Posterior vena cava (tissue), 2 donors: Measurements from ENCODE around the gene FOXN1. TPM values are rescaled to one million over a fixed set of nuclear protein-coding genes. Genes with fewer than 3 reads are reported as not detected.
"Not testable (repeated sequence)": the region's sequence is repeated elsewhere in the genome, so short reads cannot be mapped to it uniquely, and the experiment has no call there.

Experiments used
- DNase-seq: peaks from one replicate; pipeline ENCODE4 v3.0.0-alpha.2; 2020; ENCODE audit warnings: low spot score
- intact Hi-C, 2 donors: fragments of 100-400 bp; cut with DNase I; formaldehyde crosslinking; loops; one replicate each; pipeline versions ENCODE4 v1.14.1 to v1.14.2; 2022 to 2023
- total RNA-seq, 2 donors: library from RNA; stranded (reverse); fragmentation: NEBNext Ultra II Directional; extraction: Animal tissue kit (Norgen Biotek cat#: 25700); gene quantifications; one replicate each; pipeline ENCODE4 v1.2.1, GENCODE V29; 2021
- donor health status: DM: yes; HTN: yes; CAD: no.
- donor health status: DM: yes; HTN: yes; CAD: no.

Gene FOXN1
- total RNA-seq, 2 donors from 2014 or later: not detected

DNA sequence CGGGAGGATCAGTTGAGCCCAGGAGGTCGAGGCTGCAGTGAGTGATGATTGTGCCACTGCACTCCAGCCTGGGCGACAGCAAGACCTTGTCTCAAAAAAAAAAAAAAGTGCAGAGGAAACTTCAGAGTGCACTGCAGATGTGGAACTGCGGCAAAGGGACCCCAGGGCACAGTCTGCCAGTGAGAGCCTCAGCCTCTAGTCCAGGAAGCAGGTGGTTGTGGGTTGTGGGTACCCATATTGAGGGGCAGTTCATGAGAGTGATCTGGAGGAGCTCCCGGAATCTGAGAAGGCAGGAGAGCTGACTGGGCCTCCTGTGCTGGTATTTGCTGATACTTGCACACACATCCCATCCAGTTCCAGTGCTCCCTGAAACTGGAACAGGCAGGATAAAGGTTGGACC is 13.1 kb downstream of the FOXN1 start:
- intact Hi-C loops: loop anchor here in 1 of 2 donors (10.0 kb wide), 1 partner anchor 74 kb away; no protein-coding TSS in a partner anchor
- DNase-seq: no peak

GRCh38 chr17:28520687-28521086 is 14.5 kb downstream of the FOXN1 start:
- DNase-seq: no peak
- intact Hi-C loops: no loop called here

GRCh38 chr17:28521311-28522085 is 15.3 kb downstream of the FOXN1 start:
- no peak for DNase-seq
- intact Hi-C loops: no loop called here

- DNase-seq: not testable (repeated sequence)
Measured at GRCh38 chr17:28522281-28522680, 16.1 kb downstream of the FOXN1 start.

DNA sequence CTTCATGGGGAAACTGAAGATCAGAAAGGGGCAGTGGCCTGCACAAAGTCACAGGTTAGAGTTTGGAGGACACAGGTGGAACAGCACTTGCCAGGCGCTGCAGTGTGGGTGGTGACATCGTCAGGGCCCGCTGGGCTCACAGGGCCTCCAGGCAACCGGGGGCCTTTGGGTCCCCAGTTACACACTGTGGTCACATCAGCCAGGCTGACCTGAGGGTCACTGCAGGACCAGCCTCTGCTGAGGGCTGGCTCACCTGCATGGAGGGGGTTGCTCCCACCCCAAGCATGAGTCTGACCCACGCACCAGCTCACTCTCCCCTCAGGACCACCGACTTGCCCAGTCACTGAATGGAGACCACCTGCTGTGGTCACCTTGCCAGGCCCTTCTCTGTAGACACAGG is 17.0 kb downstream of the FOXN1 start:
- no peak for DNase-seq
- intact Hi-C loops: no loop called here

More at GRCh38 chr17:28522281-28522680, 16.1 kb downstream of the FOXN1 start:
- intact Hi-C loops: not testable (repeated sequence)

GRCh38 chr17:28523876-28524275 is 17.7 kb downstream of the FOXN1 start:
- intact Hi-C loops: no loop called here
- peak; percentile 72 for DNase-seq

- intact Hi-C loops: no loop called here
- no peak for DNase-seq
Measured at GRCh38 chr17:28524476-28525424, 18.6 kb downstream of the FOXN1 start.

DNA sequence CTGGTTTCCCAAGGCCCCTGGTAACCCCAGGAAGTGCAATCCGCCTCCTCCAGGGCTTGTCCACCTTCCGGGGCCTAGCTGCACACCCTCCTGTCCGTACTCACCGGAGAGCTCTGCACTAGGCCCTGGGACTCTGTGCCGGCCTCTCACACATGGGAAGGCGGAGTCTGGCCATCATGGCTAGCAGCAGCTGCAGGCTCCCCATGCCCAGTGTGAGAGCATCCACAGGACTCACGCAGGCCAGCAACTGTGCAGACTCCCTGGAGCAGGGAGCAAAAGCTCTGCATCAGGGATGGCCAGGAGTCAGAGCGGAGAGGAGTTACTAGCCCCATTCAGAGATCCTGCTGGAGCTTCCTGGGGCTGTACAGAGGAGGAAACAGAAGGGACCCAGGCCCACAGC is 20.2 kb downstream of the FOXN1 start:
- no peak for DNase-seq
- intact Hi-C loops: no loop called here

DNA sequence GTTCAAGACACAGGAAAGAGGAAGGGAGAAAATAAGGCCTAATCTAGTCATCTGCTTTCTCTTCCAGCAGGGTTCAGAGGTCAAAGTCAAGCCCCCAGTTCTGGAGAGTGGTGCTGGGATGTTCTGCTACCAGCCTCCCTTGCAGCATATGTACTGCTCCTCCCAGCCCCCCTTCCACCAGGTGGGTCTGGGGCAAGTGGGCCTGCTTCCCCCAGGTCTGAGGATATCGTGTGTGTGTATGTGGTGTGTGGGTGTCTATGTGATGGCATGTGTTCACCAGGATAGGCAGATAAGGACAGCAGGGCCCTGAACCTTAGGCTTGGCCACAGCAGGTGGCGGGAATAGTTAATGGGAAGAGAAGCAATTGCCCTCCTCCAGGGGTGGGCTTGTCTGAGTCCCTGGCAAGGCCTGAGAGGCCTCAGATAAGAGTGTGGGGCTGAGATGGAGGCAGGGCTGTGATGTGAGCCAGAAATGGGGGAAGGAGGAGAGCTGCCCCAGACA is 21.1 kb downstream of the FOXN1 start:
- no peak for DNase-seq
- intact Hi-C loops: no loop called here

DNA sequence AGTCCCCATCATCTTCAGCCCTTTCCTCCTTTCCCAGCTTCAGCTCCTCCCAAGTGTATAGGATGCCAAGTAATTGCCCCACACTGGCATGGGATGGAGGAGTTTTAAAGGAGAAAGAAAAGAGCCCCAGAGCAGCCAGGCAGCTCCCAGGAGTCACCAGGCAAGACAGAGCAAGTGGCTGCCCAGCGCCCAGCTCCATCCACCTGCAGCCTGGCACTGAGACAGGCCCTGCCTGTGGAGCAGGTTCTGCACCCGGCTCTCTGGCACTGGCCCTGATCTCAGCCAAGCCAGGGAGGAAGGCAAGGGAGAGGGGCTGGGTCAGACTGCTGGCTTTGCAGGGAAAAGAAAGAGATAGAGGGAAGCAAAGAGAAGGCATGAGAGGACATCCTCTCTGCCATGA is 21.7 kb downstream of the FOXN1 start:
- intact Hi-C loops: no loop called here
- no peak for DNase-seq

- intact Hi-C loops: no loop called here
- DNase-seq: no peak
Measured at GRCh38 chr17:28528327-28529012, 22.3 kb downstream of the FOXN1 start.

DNA sequence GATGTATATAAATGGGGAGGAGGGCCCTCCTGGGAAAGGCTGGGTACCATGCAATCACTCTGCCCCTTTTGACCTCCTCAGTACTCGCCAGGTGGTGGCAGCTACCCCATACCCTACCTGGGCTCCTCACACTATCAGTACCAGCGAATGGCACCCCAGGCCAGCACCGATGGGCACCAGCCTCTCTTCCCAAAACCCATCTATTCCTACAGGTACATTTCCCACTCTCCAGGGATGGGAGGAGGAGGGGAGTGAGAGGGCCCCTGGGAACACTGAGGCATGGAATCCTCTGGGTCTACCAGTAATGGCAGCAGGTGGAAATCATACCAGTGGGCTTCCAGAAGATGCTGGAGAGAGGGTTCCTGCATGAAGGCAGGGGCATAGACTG is 22.9 kb downstream of the FOXN1 start:
- no peak for DNase-seq
- intact Hi-C loops: no loop called here

DNA sequence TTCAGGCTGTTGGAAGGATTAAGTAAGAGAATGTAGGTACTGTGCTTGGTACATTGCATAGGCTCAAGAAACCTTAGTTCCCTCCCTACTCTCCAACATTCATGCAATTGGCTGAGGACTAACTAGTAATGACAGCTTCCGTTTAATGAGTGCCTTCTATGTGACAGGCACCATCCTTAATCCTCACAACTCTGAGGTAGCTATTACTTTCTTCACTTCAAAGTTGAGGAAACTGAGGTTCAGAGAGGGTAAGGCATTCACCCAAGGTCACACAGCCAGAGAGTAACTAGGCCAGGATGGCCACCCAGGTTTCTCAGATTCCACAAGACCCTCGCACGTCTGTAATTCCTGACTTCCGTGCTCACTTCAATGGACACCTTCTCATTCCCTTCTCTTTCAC is 24.1 kb downstream of the FOXN1 start:
- no peak for DNase-seq
- intact Hi-C loops: no loop called here

DNA sequence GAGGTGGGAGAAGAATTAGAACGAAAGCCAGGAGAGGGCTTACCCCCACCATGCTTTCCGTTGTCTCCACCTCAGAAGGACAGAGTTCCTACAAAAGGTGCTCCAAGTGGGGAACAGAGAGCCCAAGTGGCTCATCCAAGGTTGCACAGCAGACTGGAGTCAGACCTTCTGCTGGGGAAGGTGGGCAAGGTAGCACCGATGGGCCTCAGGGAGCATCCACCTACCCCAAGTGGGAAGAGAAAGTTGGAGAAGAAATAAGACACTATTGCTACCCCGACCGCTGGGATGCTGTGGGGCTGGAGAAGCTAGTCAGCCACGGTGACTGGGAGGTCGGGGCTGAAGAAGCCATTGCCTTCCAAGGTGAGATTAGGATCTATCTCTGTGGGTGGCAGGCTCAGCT is 24.8 kb downstream of the FOXN1 start:
- intact Hi-C loops: no loop called here
- DNase-seq: peak; percentile 56

DNA sequence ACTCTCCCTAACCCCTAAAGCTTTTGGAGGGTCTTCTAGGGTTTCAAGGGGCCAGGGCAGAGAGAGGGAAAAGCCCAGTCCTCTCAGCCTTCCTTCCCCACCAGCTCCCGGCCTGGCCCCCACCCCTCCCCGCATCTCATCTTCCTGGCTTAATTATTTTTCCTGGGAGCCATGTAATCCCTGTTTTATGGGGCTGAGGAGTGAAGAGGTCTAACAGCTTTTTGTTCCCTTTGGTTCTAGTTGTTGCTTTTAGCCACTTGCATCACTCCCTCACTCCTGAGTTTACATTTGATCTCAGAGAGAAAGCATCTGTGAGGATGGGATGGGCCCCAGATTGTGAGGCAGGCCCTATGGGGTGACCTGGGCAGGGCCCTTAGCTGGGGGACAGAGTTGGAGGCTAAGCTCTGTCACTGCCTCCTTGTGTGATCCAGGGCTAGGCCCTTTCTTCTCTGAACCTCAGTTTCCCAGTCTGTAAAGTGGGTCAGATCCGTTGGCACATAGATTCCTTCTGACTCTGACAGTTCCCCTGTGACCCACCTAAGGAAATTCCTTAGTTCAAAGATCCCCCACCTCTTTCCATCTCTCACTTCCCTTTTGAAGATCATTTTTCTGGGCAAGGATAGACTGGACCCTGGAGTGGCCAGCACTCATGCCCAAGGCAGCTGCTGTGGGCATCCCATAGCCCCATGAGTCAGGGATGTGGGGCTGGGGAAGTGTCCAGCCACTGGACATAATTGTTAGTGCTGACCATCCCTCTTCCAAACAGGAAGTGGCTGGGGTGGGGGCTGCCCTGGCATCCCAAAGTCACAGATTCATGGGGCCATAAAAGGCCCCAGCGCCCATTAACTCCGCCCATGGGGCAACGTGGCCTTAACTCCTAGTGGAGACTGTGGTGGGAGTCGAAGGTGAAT is 26.2 kb downstream of the FOXN1 start:
- intact Hi-C loops: no loop called here
- DNase-seq: no peak

DNA sequence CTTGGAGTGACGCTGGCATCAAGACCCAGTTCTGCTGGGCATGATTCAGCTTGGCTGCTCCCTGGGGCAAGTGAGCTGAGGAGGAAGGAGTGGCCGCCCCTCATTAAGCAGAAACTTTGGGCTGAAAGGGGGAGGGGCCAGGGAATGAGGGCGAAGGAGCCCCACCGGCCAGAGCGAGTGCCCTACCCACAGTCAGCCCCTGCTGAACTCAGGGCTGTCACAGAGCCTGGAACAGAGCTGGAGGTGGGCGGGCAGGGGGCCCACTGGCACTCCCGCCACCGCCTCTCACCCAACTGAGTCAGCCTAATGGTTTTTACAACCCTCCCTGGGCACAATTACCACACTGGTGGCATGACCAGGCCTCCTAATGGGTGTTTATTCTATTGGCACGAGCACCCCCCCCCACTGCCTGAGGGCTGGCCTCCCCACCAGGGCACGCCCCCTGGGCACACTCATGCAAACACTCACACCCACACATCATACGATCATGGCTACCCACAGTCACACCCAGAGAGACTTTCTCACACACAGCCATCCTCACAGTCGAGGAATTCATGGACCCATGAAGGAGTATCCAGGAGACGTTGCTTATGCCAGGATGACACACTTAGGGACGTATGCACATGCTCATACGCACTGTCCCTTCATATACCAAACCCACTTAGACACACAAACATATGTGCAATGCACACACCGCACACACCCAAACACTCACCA is 27.1 kb downstream of the FOXN1 start:
- no peak for DNase-seq
- intact Hi-C loops: no loop called here

DNA sequence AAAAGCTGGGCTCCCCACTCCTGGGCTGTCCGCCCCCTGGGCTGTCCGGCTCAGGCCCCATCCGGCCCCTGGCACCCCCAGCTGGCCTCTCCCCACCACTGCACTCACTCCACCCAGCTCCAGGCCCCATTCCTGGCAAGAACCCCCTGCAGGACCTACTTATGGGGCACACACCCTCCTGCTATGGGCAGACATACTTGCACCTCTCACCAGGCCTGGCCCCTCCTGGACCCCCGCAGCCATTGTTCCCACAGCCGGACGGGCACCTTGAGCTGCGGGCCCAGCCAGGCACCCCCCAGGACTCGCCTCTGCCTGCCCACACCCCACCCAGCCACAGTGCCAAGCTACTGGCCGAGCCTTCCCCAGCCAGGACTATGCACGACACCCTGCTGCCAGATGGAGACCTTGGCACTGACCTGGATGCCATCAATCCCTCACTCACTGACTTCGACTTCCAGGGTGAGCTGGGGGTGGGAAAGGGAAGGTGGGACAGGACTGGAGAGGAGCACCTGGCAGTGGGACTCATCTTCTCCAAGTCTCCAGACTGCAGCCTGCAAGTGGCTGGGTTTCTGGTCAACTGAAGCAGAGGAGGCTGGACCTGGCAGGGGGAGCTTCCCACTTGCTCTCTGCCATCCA is 28.7 kb downstream of the FOXN1 start:
- no peak for DNase-seq
- intact Hi-C loops: loop anchor here in 1 of 2 donors (5.0 kb wide), 1 partner anchor 38 kb away; no protein-coding TSS in a partner anchor
